GM23338 (cell line): ENCODE data around the gene PYCR2. TPM values are rescaled to one million over a fixed set of nuclear protein-coding genes. Genes with fewer than 3 reads are reported as not detected.
A peak's percentile ranks its signal among the peaks of the same experiment; 100 is the strongest.

Experiments
- ATAC-seq: fragments of 200-7000 bp; cut with Tn5 transposase; 3 replicates; pipeline ENCODE4 v1.9.1; 2020
- DNase-seq: peaks from one replicate; pipeline ENCODE4 v3.0.0-alpha.2; 2015; ENCODE audit warnings: low spot score
- H2AFZ ChIP-seq: fragments of 200-600 bp; sonication (generic); 2 replicates; pipeline ENCODE4 v1.8.0; 2016; ENCODE audit warnings: antibody characterized with exemption, mild to moderate bottlenecking, moderate library complexity
- H3F3A ChIP-seq: fragments of 200-600 bp; sonication (generic); replicated peaks from 2 replicates; pipeline ENCODE4 v1.8.0; 2017; ENCODE audit warnings: antibody characterized with exemption, mixed run types, low read depth
- H3K27ac ChIP-seq: fragments of 200-600 bp; sonication (generic); 2 replicates; pipeline ENCODE4 v1.6.1; 2016; ENCODE audit warnings: low read depth
- H3K27me3 ChIP-seq: fragments of 200-600 bp; sonication (generic); 2 replicates; pipeline ENCODE4 v1.8.0; 2016; ENCODE audit warnings: mild to moderate bottlenecking, mixed run types, moderate library complexity; ENCODE audit not compliant: insufficient read depth
- H3K36me3 ChIP-seq: fragments of 200-600 bp; sonication (generic); 2 replicates; pipeline ENCODE4 v1.8.0; 2016; ENCODE audit warnings: mild to moderate bottlenecking; ENCODE audit not compliant: insufficient read depth
- H3K4me1 ChIP-seq: fragments of 200-600 bp; sonication (generic); 2 replicates; pipeline ENCODE4 v1.8.0; 2016; ENCODE audit warnings: mild to moderate bottlenecking, moderate library complexity; ENCODE audit not compliant: insufficient read depth
- H3K4me2 ChIP-seq: fragments of 200-600 bp; sonication (generic); 2 replicates; pipeline ENCODE4 v1.7.1; 2017; ENCODE audit warnings: mixed run types
- H3K4me3 ChIP-seq: fragments of 200-600 bp; sonication (generic); 2 replicates; pipeline ENCODE4 v1.6.1; 2016; ENCODE audit warnings: mixed run types
- H3K79me2 ChIP-seq: fragments of 200-600 bp; sonication (generic); replicated peaks from 2 replicates; pipeline ENCODE4 v1.8.0; 2017; ENCODE audit warnings: mild to moderate bottlenecking; ENCODE audit not compliant: insufficient read depth
- H3K9me2 ChIP-seq: fragments of 200-600 bp; sonication (generic); 2 replicates; pipeline ENCODE4 v1.8.0; 2017; ENCODE audit not compliant: insufficient read depth
- H4K20me1 ChIP-seq: fragments of 200-600 bp; sonication (generic); replicated peaks from 2 replicates; pipeline ENCODE4 v1.8.0; 2017; ENCODE audit warnings: mild to moderate bottlenecking; ENCODE audit not compliant: insufficient read depth
- H3K27ac Mint-ChIP-seq: 2 replicates; pipeline ENCODE4 v1.8.0; 2020; ENCODE audit warnings: inconsistent platforms, mild to moderate bottlenecking, moderate library complexity, mixed read lengths
- H3K27me3 Mint-ChIP-seq: 3 replicates; pipeline ENCODE4 v1.8.0; 2022; ENCODE audit warnings: low read depth, mild to moderate bottlenecking, moderate library complexity, mixed read lengths, inconsistent platforms; ENCODE audit not compliant: insufficient read depth, poor library complexity
- H3K36me3 Mint-ChIP-seq: 3 replicates; pipeline ENCODE4 v1.8.0; 2021; ENCODE audit warnings: low read depth, mild to moderate bottlenecking, inconsistent platforms, moderate library complexity, mixed read lengths
- H3K4me1 Mint-ChIP-seq: 3 replicates; pipeline ENCODE4 v1.8.0; 2020; ENCODE audit warnings: mild to moderate bottlenecking, inconsistent platforms, mixed read lengths
- H3K4me3 Mint-ChIP-seq: 3 replicates; pipeline ENCODE4 v1.8.0; 2021; ENCODE audit warnings: moderate library complexity, mild to moderate bottlenecking, inconsistent platforms, mixed read lengths
- H3K9me3 Mint-ChIP-seq: 3 replicates; pipeline ENCODE4 v1.8.0; 2020; ENCODE audit warnings: moderate library complexity, mild to moderate bottlenecking, inconsistent platforms, mixed read lengths
- CREB1 ChIP-seq: fragments of 250-450 bp; sonication (Bioruptor Pico); IDR thresholded peaks from 2 replicates; pipeline ENCODE4 v1.5.0; 2020; ENCODE audit warnings: low read depth, mild to moderate bottlenecking, moderate library complexity
- CTCF ChIP-seq, 2 experiments: fragments of 200-600 bp in 1 of 2; sonication (generic) in 1 of 2; conservative IDR thresholded peaks; 2 replicates each; pipeline versions ENCODE4 v1.5.1 to v1.6.1; 2016 to 2017; ENCODE audit warnings: antibody characterized with exemption in 2 of 2, low read depth in 2 of 2, mild to moderate bottlenecking in 2 of 2, moderate library complexity in 1 of 2
- ETS1 ChIP-seq: IDR thresholded peaks from 2 replicates; pipeline ENCODE4 v1.6.1; 2016; ENCODE audit warnings: antibody characterized with exemption
- EZH2phosphoT487 ChIP-seq: fragments of 200-600 bp; sonication (generic); IDR thresholded peaks from one replicate; pipeline ENCODE4 v1.8.1; 2018; ENCODE audit warnings: antibody characterized with exemption; ENCODE audit not compliant: unreplicated experiment
- STAT1 ChIP-seq: IDR thresholded peaks from one replicate; pipeline ENCODE4 v1.6.1; 2016; ENCODE audit warnings: antibody characterized with exemption; ENCODE audit not compliant: unreplicated experiment
- ZNF114 ChIP-seq: fragments of 250-450 bp; sonication (Bioruptor Pico); IDR thresholded peaks from 2 replicates; pipeline ENCODE4 v1.5.0; 2020; ENCODE audit warnings: mild to moderate bottlenecking, moderate library complexity
- polyA plus RNA-seq: library from polyadenylated mRNA; unstranded; fragments of >200 nt; fragmentation: Nextera tagmentation; extraction: Ambion mirVana; gene quantifications from 2 replicates; pipeline ENCODE4 v1.2.1, GENCODE V29; 2016
- total RNA-seq: library from RNA; depleted of rRNA; stranded (reverse); fragments of >200 nt; shearing (Covaris generic); gene quantifications from 2 replicates; pipeline ENCODE4 v1.2.3, GENCODE V29; 2014
- TF ChIP-seq, protein P1 (sequence below): fragments of 250-450 bp; sonication (Bioruptor Pico); IDR thresholded peaks from 2 replicates; pipeline ENCODE4 v1.5.0; 2020; ENCODE audit warnings: mild to moderate bottlenecking, moderate library complexity

Gene PYCR2
- total and polyA plus RNA-seq, 2 experiments from 2014 or later, result 89.1 to 109 TPM

DNA sequence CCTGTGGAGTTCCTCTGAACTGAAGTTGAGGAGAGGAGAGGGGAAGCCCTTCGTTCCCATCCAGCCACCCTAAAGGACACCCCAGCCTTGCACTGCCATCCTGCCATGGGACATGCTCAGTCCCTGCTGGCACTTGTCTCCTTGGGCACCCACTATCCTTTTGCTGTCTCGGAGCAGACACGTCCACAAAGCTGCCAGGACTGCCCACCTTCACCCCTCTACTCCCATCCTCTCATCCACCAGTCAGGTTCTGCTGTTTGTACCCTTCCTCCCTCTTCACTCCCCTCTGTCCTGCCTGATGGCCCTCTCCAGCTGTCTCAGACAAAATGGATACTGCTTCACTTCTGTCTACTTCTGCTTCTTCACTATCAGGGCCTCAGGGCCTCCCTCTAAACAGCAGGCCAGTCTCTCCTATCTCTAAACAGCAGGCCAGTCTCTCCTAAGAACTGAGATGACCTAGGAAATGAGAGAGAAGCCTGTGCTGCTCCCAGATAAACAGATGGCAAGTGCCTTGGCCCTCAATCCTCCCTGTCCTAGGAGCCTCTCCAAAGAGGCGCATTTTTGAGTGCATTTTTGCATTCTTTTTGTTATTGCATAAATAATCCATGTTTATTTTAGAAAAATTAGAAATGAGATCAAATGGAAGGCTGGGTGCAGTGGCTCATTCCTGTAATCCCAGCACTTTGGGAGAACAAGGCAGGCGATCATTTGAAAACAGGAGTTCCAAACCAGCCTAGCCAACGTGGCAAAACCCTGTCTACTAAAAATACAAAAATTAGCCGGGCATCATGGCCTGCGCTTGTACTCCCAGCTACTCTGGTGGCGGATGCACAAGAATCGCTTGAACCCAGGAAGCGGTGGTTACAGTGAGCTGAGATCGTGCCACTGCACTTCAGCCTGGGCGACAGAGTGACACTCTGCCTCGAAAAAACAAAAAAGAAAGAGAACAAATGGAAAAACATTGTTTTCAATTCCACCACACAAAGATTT lies 4.4 kb upstream of the PYCR2 start:
- ATAC-seq (no peak), DNase-seq (no peak)
- H3K4me3 ChIP-seq, result no peak overlapping the region
- H3K36me3 Mint-ChIP-seq, result 0 out of 3 replicates have a peak, but pooled peaks cover under 1% of the 10 kb centered on the region
- H3K9me3 Mint-ChIP-seq, result no peaks in the 10 kb centered on the region
- H3K27ac Mint-ChIP-seq, result no peak overlapping the region
- H3K4me1 ChIP-seq, result peaks cover 14% of the 10 kb centered on the region
- H4K20me1 ChIP-seq, result no peaks in the 10 kb centered on the region
- H3K4me3 Mint-ChIP-seq, result no peak overlapping the region
- H3K79me2 ChIP-seq, result peaks cover 4% of the 10 kb centered on the region
- peaks cover 3% of the 10 kb centered on the region; the same call in 1 of the 2 replicates for H3F3A ChIP-seq
- no peaks in the 10 kb centered on the region for H3K36me3 ChIP-seq
- H3K9me2 ChIP-seq, result no peaks in the 10 kb centered on the region
- peak overlapping the region; percentile 76 for H2AFZ ChIP-seq
- H3K27me3 ChIP-seq, result no peaks in the 10 kb centered on the region
- no peak overlapping the region for H3K27ac ChIP-seq
- TF ChIP-seq CREB1 (CRISPR knock-in tag) (no peak), ETS1 (no peak), CTCF (conservative IDR thresholded peaks at IDR 0.05; ENCODE audit: low read depth in 2 of 2) (no peak), STAT1 (no peak), EZH2phosphoT487 (no peak), ZNF114 (CRISPR knock-in tag) (no peak)
- TF ChIP-seq, protein P1, sequence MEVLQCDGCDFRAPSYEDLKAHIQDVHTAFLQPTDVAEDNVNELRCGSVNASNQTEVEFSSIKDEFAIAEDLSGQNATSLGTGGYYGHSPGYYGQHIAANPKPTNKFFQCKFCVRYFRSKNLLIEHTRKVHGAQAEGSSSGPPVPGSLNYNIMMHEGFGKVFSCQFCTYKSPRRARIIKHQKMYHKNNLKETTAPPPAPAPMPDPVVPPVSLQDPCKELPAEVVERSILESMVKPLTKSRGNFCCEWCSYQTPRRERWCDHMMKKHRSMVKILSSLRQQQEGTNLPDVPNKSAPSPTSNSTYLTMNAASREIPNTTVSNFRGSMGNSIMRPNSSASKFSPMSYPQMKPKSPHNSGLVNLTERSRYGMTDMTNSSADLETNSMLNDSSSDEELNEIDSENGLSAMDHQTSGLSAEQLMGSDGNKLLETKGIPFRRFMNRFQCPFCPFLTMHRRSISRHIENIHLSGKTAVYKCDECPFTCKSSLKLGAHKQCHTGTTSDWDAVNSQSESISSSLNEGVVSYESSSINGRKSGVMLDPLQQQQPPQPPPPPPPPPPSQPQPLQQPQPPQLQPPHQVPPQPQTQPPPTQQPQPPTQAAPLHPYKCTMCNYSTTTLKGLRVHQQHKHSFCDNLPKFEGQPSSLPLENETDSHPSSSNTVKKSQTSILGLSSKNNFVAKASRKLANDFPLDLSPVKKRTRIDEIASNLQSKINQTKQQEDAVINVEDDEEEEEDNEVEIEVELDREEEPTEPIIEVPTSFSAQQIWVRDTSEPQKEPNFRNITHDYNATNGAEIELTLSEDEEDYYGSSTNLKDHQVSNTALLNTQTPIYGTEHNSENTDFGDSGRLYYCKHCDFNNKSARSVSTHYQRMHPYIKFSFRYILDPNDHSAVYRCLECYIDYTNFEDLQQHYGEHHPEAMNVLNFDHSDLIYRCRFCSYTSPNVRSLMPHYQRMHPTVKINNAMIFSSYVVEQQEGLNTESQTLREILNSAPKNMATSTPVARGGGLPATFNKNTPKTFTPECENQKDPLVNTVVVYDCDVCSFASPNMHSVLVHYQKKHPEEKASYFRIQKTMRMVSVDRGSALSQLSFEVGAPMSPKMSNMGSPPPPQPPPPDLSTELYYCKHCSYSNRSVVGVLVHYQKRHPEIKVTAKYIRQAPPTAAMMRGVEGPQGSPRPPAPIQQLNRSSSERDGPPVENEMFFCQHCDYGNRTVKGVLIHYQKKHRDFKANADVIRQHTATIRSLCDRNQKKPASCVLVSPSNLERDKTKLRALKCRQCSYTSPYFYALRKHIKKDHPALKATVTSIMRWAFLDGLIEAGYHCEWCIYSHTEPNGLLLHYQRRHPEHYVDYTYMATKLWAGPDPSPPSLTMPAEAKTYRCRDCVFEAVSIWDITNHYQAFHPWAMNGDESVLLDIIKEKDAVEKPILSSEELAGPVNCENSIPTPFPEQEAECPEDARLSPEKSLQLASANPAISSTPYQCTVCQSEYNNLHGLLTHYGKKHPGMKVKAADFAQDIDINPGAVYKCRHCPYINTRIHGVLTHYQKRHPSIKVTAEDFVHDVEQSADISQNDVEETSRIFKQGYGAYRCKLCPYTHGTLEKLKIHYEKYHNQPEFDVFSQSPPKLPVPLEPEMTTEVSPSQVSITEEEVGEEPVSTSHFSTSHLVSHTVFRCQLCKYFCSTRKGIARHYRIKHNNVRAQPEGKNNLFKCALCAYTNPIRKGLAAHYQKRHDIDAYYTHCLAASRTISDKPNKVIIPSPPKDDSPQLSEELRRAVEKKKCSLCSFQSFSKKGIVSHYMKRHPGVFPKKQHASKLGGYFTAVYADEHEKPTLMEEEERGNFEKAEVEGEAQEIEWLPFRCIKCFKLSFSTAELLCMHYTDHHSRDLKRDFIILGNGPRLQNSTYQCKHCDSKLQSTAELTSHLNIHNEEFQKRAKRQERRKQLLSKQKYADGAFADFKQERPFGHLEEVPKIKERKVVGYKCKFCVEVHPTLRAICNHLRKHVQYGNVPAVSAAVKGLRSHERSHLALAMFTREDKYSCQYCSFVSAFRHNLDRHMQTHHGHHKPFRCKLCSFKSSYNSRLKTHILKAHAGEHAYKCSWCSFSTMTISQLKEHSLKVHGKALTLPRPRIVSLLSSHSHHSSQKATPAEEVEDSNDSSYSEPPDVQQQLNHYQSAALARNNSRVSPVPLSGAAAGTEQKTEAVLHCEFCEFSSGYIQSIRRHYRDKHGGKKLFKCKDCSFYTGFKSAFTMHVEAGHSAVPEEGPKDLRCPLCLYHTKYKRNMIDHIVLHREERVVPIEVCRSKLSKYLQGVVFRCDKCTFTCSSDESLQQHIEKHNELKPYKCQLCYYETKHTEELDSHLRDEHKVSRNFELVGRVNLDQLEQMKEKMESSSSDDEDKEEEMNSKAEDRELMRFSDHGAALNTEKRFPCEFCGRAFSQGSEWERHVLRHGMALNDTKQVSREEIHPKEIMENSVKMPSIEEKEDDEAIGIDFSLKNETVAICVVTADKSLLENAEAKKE (CRISPR knock-in tag), result no peak
- H3K4me1 Mint-ChIP-seq, result peaks cover 13% of the 10 kb centered on the region; the same call in 2 of the 3 replicates
- H3K4me2 ChIP-seq, result no peak overlapping the region
- peaks cover 11% of the 10 kb centered on the region for H3K27me3 Mint-ChIP-seq
